ENCODE measurements around the gene CHMP4B.

DNA sequence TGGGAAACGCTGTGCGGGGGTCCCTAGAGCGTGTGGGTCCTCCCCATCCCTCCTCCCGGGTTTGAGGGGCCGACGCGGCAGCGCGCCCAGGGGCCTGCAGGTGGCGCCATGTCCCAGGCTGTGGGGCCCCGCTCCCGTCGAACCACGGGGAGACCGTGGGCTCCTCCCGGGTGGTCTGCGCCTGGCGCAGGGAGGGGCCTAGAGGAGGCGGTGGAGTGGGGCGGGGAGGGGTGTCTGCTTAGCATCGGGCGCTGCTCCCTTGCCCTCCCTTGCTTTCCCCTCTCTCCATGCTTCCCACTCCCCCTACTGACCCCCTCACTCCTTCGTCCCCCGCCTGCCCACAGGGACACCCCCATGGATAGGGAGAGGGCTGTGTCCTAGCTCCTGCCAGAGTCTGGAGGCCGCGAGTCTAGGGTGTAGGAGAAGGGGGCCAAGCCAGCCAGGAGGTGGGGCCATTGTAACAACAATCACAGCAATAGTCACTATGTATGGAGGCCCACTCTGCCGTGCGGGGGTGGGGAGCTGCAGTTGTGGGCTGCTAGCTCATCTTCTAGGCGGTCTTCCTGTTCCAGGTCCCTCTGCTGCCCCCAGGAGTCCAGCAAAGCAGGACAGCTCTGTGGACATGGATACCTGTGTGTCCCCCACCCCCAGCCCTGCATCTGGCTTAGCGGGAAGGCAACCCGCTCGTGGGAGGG, 51.7 kb downstream of the CHMP4B start:
- TF ChIP-seq EZH2 (IDR thresholded peaks at IDR 0.05; ENCODE audit: insufficient read depth, poor library complexity, severe bottlenecking) (no peak), EZH2phosphoT487 (IDR thresholded peaks at IDR 0.05; ENCODE audit: insufficient read depth, low read depth) (no peak)
